Measurements from ENCODE around the gene MYO7B. TPM values are rescaled to one million over a fixed set of nuclear protein-coding genes. Genes with fewer than 3 reads are reported as not detected.

The MYO7B gene
- total and polyA plus RNA-seq, 9 of the 15 experiments (the other 6 are each of a cell fraction or from before 2014, with no cell fraction given) = 0.08 TPM; not detected in 8

GRCh38 chr2:127604986-127605385, 69.5 kb downstream of the MYO7B start:
- TF ChIP-seq TBP (optimal IDR thresholded peaks at IDR 0.05; ENCODE audit: low read depth, low read length) (no peak), CREB3 (tag; conservative IDR thresholded peaks at IDR 0.05; ENCODE audit: low read depth) (no peak), ZNF232 (CRISPR knock-in tag; IDR thresholded peaks at IDR 0.05) (no peak), KLF6 (CRISPR knock-in tag; IDR thresholded peaks at IDR 0.05; ENCODE audit: borderline replicate concordance) (no peak), E2F8 (IDR thresholded peaks at IDR 0.05; ENCODE audit: low read depth, partially characterized antibody) (no peak), HDAC2 (IDR thresholded peaks at IDR 0.05) (no peak), TFAP4 (CRISPR knock-in tag; IDR thresholded peaks at IDR 0.05; ENCODE audit: borderline replicate concordance) (no peak)
- DNase-seq (ENCODE audit: extremely low read depth in 1 of 4, low spot score in 3 of 4) = no peak
- peaks cover 50 to 52% of the 10 kb centered on the region in 2 experiments; a peak in 4 of 5 replicates for H3K27me3 ChIP-seq (ENCODE audit: control insufficient read depth in 2 of 2, insufficient read depth in 2 of 2, low read length in 2 of 2)
- H2AFZ ChIP-seq (ENCODE audit: low read depth, low read length) = no peak overlapping the region
- intact Hi-C loops (cut with micrococcal nuclease) = no loop called here
- BruUV-seq (replicated peaks) = no TSS peak
- POLR2A ChIA-PET = interaction anchor here (1.0 to 2.2 kb wide), 2 partner anchors 12 to 28 kb away, joined by 3 to 4 read pairs; no protein-coding TSS in a partner anchor
- ATAC-seq = peak; percentile 65
- H3K4me1 ChIP-seq (replicated peaks in 1 of 2; ENCODE audit: control insufficient read depth in 2 of 2, insufficient read depth in 2 of 2, low read length in 2 of 2) = peaks cover 0 to 11% of the 10 kb centered on the region in 2 experiments; a peak in 2 of 5 replicates
- 3% methylated on average over 8 of the region's 8 CpGs for WGBS (ENCODE audit: insufficient coverage, low coverage, missing lambda C conversion rate)
- no peak overlapping the region for H3K4me3 ChIP-seq
- H3K4me2 ChIP-seq (ENCODE audit: insufficient read depth, low read length) = no peak overlapping the region
- H3K9ac ChIP-seq (ENCODE audit: insufficient read depth in 1 of 2, low read depth in 2 of 2, low read length in 2 of 2) = no peak overlapping the region
- H3K9me1 ChIP-seq (ENCODE audit: control insufficient read depth, insufficient read depth, low read length) = no peaks in the 10 kb centered on the region
- no peak for FAIRE-seq
- in situ Hi-C loops (cut with MboI) = no loop called here
- CTCF ChIA-PET (ENCODE audit: low intra/inter-chr PET ratio) = no interaction called here
- H3K9me3 ChIP-seq (replicated peaks; ENCODE audit: control insufficient read depth, insufficient read depth, low read depth, low read length) = no peaks in the 10 kb centered on the region
- H3K36me3 ChIP-seq (ENCODE audit: control insufficient read depth, insufficient read depth, low read length) = no peaks in the 10 kb centered on the region; the same call in 2 of the 3 replicates
- H3K27ac ChIP-seq (ENCODE audit: extremely low read depth, low read depth, low read length) = no peak overlapping the region
- H4K20me1 ChIP-seq (replicated peaks; ENCODE audit: control insufficient read depth, insufficient read depth, low read length) = no peaks in the 10 kb centered on the region
- H3K79me2 ChIP-seq (ENCODE audit: control insufficient read depth, insufficient read depth, low read length) = no peaks in the 10 kb centered on the region

Measured in K562 (cell line).